ENCODE results near the gene FADS1. TPM values are rescaled to one million over a fixed set of nuclear protein-coding genes. Genes with fewer than 3 reads are reported as not detected.

Gene FADS1
- total and polyA plus RNA-seq, 2 of the 13 experiments (the other 11 are each of a cell fraction or from before 2014, with no cell fraction given) = 91.8 to 108 TPM

GRCh38 chr11:61792310-61793082 lies 24.3 kb downstream of the FADS1 start, which contains the start of the genes FEN1 and TMEM258 (continued):
- 0 out of 2 replicates have a peak, but pooled peaks have one; percentile 40 for TF ChIP-seq ATF6 (CRISPR knock-in tag; conservative IDR thresholded peaks at IDR 0.05)
- TF ChIP-seq GABPA (IDR thresholded peaks at IDR 0.05; ENCODE audit: low read depth, low read length) = peak; percentile 88
- peak; percentile 97 for TF ChIP-seq GABPA (CRISPR knock-in tag; IDR thresholded peaks at IDR 0.05; ENCODE audit: low read depth)
- TF ChIP-seq ZNF501 (CRISPR knock-in tag; IDR thresholded peaks at IDR 0.05) = peak; percentile 93
- TF ChIP-seq BRD4 (CRISPR knock-in tag; IDR thresholded peaks at IDR 0.05) = peak; percentile 87; the same call in 1 of the 2 replicates
- TF ChIP-seq PBX3 (CRISPR knock-in tag; IDR thresholded peaks at IDR 0.05; ENCODE audit: borderline replicate concordance) = peak; percentile 15; the same call in 1 of the 2 replicates
- TF ChIP-seq AKAP8 (CRISPR knock-in tag; IDR thresholded peaks at IDR 0.05) = peak; percentile 52; the same call in 1 of the 2 replicates
- peak; percentile 57 for TF ChIP-seq ZNF883 (CRISPR knock-in tag; IDR thresholded peaks at IDR 0.05; ENCODE audit: not compliant biosample characterization)
- peak; percentile 81 for TF ChIP-seq RBFOX2 (IDR thresholded peaks at IDR 0.05; ENCODE audit: low read depth, low read length)
- peak; percentile 75 for TF ChIP-seq NAIF1 (CRISPR knock-in tag; IDR thresholded peaks at IDR 0.05; ENCODE audit: borderline replicate concordance)
- peak; percentile 79 to 89 for TF ChIP-seq POLR2A (IDR thresholded peaks at IDR 0.05; ENCODE audit: insufficient read depth in 1 of 2, low read depth in 2 of 2, low read length in 2 of 2)
- no peak for TF ChIP-seq SRSF4 (IDR thresholded peaks at IDR 0.05; ENCODE audit: low read depth, low read length, poor library complexity, severe bottlenecking)
- TF ChIP-seq ZNF407 (CRISPR knock-in tag; IDR thresholded peaks at IDR 0.05; ENCODE audit: not compliant biosample characterization) = peak; percentile 59
- 0 out of 2 replicates have a peak, but pooled peaks have one; percentile 15 for TF ChIP-seq HIC2 (CRISPR knock-in tag; IDR thresholded peaks at IDR 0.05; ENCODE audit: low read depth)

Measured in HepG2 (cell line).